ENCODE data around the gene WDR33. TPM values are rescaled to one million over a fixed set of nuclear protein-coding genes. Genes with fewer than 3 reads are reported as not detected.

WDR33 gene
- total and polyA plus RNA-seq, 9 of the 15 experiments (the other 6 are each of a cell fraction or from before 2014, with no cell fraction given): 24.2 to 57.4 (median 38.4) TPM

GRCh38 chr2:127811397-127812321 lies 688 bp upstream of the WDR33 start (continued):
- TF ChIP-seq, protein P1, sequence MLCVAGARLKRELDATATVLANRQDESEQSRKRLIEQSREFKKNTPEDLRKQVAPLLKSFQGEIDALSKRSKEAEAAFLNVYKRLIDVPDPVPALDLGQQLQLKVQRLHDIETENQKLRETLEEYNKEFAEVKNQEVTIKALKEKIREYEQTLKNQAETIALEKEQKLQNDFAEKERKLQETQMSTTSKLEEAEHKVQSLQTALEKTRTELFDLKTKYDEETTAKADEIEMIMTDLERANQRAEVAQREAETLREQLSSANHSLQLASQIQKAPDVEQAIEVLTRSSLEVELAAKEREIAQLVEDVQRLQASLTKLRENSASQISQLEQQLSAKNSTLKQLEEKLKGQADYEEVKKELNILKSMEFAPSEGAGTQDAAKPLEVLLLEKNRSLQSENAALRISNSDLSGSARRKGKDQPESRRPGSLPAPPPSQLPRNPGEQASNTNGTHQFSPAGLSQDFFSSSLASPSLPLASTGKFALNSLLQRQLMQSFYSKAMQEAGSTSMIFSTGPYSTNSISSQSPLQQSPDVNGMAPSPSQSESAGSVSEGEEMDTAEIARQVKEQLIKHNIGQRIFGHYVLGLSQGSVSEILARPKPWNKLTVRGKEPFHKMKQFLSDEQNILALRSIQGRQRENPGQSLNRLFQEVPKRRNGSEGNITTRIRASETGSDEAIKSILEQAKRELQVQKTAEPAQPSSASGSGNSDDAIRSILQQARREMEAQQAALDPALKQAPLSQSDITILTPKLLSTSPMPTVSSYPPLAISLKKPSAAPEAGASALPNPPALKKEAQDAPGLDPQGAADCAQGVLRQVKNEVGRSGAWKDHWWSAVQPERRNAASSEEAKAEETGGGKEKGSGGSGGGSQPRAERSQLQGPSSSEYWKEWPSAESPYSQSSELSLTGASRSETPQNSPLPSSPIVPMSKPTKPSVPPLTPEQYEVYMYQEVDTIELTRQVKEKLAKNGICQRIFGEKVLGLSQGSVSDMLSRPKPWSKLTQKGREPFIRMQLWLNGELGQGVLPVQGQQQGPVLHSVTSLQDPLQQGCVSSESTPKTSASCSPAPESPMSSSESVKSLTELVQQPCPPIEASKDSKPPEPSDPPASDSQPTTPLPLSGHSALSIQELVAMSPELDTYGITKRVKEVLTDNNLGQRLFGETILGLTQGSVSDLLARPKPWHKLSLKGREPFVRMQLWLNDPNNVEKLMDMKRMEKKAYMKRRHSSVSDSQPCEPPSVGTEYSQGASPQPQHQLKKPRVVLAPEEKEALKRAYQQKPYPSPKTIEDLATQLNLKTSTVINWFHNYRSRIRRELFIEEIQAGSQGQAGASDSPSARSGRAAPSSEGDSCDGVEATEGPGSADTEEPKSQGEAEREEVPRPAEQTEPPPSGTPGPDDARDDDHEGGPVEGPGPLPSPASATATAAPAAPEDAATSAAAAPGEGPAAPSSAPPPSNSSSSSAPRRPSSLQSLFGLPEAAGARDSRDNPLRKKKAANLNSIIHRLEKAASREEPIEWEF (CRISPR knock-in tag; IDR thresholded peaks at IDR 0.05): no peak
- TF ChIP-seq PCBP1 (IDR thresholded peaks at IDR 0.05; ENCODE audit: low read depth, low read length, poor library complexity, severe bottlenecking) (no peak), TEAD2 (tag; IDR thresholded peaks at IDR 0.05) (no peak), NR3C1 (CRISPR knock-in tag; IDR thresholded peaks at IDR 0.05) (no peak), ZNF592 (IDR thresholded peaks at IDR 0.05) (no peak), USF2 (CRISPR knock-in tag; IDR thresholded peaks at IDR 0.05) (no peak), CBX3 (IDR thresholded peaks at IDR 0.05; ENCODE audit: borderline replicate concordance in 1 of 2, low read length in 2 of 2) (no peak), PTBP1 (IDR thresholded peaks at IDR 0.05; ENCODE audit: low read depth, low read length) (no peak), MEIS2 (IDR thresholded peaks at IDR 0.05; ENCODE audit: partially characterized antibody) (no peak), MTA1 (IDR thresholded peaks at IDR 0.05; ENCODE audit: borderline replicate concordance) (no peak), KDM5B (IDR thresholded peaks at IDR 0.05; ENCODE audit: insufficient replicate concordance, low read depth, low read length) (no peak)
- TF ChIP-seq, protein P2, sequence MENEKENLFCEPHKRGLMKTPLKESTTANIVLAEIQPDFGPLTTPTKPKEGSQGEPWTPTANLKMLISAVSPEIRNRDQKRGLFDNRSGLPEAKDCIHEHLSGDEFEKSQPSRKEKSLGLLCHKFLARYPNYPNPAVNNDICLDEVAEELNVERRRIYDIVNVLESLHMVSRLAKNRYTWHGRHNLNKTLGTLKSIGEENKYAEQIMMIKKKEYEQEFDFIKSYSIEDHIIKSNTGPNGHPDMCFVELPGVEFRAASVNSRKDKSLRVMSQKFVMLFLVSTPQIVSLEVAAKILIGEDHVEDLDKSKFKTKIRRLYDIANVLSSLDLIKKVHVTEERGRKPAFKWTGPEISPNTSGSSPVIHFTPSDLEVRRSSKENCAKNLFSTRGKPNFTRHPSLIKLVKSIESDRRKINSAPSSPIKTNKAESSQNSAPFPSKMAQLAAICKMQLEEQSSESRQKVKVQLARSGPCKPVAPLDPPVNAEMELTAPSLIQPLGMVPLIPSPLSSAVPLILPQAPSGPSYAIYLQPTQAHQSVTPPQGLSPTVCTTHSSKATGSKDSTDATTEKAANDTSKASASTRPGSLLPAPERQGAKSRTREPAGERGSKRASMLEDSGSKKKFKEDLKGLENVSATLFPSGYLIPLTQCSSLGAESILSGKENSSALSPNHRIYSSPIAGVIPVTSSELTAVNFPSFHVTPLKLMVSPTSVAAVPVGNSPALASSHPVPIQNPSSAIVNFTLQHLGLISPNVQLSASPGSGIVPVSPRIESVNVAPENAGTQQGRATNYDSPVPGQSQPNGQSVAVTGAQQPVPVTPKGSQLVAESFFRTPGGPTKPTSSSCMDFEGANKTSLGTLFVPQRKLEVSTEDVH (IDR thresholded peaks at IDR 0.05; ENCODE audit: low read depth, partially characterized antibody): no peak
